ENCODE measurements around the gene CHRDL2.

- TF ChIP-seq ZNF274 (IDR thresholded peaks at IDR 0.05; ENCODE audit: low read depth, low read length) (no peak), SUZ12 (IDR thresholded peaks at IDR 0.05; ENCODE audit: extremely low read depth, insufficient read depth, insufficient read length) (no peak)
These were observed 52.4 kb downstream of the CHRDL2 start for GRCh38 chr11:74678591-74679512.

All from NT2/D1 (cell line).